ENCODE measurements around the gene SLC39A2.
"Not testable (repeated sequence)": the region's sequence is repeated elsewhere in the genome, so short reads cannot be mapped to it uniquely, and the experiment has no call there.

The SLC39A2 gene

DNA sequence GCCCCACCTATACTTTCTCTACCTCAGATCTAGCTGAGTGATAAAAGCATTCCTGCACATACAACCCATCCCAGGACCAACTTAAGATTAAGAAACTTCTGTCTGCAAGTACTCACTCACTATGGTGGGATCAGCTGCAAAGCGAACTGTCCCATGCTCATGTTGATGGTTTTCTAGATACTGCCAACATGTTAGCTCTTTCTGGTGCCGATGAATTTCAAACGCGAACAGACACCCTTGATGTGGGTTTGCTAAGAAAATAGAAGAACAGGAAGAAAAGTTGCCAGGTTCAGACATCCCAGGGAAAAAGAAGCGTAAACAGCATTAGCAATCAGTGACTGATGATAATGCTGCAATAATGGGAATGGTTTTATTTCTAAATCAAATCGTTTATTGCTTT is 1.5 kb upstream of the SLC39A2 start:
- no peak for DNase-seq

DNA sequence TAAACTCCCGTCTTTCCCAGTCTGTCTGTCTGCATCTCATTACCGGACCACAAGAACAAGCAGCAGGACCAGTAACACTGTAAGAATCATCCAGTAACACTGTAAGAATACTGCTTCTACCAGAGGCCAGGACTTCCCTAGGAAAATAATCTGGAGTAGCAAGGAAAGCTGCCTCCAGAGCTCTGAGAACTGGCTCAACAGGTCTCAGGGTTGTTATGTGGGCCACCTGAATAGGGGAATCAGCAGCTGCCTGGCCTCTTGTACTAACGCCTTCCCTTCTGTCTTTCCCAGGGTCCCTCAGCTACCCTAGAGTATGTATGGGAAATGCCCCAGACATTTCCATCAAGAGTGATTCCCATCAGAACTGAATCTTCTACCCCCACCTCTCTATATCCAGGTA is 954 bp upstream of the SLC39A2 start:
- DNase-seq: no peak

DNA sequence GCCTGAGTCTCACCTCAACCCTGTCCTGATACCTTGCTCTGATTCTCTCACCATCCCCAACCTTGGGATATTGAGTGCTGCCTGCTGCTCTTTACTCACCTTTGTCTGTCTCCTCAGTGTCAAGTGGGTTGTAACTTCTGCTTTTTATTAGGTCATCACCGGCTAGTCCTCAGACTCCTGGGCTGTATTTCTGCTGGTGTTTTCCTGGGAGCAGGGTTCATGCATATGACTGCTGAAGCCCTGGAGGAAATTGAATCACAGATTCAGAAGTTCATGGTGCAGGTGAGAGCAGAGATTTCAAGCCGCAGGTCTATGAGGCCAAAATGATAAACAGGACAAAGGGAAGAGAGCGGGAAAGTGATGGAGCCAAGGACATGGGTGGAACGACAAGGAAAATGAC is 498 bp downstream of the SLC39A2 start:
- DNase-seq: no peak

DNA sequence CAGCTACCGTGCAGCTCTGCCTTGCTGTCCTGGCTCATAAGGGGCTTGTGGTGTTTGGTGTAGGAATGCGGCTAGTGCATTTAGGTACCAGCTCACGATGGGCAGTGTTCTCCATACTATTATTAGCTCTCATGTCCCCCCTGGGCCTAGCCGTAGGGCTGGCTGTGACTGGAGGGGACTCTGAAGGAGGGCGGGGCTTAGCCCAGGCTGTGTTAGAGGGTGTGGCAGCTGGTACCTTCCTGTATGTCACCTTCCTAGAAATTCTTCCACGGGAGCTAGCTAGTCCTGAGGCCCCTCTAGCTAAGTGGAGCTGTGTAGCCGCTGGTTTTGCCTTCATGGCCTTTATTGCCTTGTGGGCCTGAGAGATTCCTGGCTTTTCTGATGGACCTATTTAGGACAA is 2.1 kb downstream of the SLC39A2 start:
- DNase-seq: no peak

DNA sequence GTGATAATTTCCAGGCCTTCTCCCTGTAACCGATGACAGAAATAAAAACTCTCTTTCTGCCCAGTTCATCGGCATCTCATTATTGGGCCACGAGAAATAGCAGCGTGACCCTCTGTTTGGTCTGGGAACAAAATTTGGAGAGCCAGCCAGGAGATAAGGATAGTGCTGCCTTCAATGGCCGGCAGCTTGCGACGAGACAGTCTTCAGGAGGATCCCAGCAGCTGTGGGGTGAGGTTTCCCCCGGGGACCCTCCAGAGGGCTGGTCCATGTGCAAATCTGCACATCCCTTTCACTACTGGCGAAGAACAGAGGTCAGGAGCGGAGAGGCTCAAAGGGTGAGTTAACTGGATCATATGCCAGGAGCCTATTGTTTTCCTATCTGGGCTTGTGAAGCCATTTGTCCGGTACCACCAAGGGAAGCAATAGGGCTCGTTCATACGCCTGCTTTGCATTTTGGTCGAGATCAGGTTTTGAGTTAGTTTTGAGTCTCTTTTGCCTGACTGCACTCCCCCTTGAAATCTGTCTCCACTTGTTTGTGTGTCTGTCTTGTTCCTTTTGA is 4.8 kb downstream of the SLC39A2 start:
- no peak for DNase-seq

DNA sequence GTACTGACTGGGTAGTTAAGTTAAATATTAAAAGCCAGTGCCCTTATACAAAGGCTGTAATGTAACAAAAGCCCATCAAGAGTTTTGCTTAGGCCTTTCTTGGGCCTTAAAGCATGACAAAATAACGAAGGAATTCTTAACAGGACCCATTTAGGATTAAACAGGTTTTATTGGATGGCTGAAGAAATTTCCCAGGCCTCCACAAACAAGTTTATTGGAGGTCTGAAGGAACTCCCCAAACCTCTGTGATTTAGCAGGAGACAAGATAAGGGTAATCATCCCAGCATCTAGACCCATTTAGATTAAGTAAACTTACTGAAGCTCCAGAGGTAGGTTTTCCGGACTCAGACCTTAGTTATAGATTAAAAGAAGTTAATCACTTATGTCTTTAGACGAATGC is 10.6 kb downstream of the SLC39A2 start:
- not testable (repeated sequence) for DNase-seq

DNA sequence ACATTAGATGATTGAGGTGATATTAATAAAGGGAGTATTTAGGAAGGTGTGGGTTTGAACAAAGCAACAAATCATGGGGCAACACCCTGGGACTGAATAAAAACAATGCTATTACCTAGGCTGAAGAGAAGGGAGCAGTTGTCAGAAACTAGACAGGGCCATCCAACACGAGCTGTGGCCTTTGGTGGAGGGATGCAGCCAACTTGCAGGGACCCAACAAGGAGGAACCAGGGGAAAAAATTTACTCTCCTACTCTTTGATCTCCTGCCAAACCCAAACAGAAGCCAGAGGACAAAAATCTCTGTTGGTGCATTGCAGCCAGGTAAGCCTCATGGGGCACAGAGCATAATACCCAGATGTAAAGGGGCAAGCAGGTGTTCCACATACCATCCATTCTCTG is 12.0 kb downstream of the SLC39A2 start:
- no peak for DNase-seq

DNA sequence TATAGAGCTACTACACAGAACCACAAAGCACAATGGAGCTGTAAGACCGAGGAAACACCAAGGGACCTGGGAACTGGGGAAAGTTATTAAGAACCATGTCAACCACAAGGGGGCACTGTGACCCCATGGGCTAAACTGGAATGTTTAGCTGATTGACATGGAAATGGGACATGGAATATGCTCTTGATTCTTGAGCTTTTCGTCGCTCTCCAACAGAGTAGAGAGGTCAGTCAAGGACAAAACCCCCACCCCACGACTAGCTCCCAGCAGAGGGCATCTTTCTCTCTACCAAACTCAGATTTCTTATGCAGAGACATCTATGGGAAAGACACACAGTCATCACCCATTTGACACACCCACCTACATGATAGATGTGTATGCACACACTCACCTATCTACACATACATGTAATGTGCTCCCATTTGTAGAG is 15.7 kb downstream of the SLC39A2 start:
- DNase-seq: peak; percentile 73

DNA sequence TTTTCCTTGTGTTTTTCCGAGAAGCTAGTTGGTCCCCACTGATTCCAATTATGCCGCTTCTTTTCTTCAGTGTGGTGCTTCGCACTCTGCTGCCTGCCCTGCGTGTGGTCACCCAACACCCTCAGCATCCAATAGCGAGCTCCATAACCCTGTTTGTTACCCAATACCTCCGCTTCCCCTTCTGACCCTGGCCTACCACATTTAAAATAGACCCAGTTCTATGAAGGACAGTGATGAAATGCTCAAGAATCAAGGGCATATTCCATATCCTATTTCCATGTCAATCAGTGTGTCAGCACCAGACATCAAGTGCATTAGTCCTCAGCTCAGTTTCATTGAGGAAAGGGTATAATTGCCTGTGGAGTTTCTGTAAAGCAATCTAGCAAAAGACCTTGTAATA is 16.2 kb downstream of the SLC39A2 start:
- no peak for DNase-seq

DNA sequence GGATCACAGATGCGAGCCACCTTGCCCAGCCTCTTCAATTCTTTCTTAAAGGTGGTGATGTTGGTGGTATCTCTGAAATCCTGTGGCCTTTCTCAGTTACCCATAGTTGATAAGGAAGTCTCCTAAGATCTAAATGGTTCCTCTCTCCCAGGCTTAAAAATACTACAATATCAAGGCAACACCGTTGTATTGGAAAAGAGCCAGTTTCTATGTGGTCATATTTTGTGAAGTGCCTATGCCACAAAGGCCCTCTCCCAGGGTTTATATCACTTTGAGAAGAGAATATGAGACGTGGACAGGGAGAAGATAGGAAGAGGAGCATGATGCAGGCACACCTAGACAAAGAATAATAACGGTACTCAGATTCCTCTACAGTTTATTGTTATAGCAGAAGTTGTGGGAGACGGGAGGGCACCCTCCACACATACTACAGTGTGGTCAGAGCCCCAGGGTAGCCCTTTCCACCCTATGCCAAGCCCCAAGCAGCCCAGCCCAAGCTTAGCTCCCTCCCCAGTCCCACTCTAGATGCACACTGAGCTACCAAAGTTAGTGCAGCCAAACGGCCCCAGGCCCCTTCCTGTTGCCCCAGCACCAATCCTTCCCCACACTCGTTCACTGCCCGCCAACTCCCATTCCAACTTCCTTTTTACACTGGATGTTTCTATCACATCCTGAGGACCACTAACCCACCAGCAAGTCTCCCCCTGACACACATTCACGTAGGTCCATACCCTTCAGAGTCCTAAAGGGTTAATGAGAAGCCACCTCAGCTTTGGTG is 17.5 kb downstream of the SLC39A2 start:
- DNase-seq: no peak

DNA sequence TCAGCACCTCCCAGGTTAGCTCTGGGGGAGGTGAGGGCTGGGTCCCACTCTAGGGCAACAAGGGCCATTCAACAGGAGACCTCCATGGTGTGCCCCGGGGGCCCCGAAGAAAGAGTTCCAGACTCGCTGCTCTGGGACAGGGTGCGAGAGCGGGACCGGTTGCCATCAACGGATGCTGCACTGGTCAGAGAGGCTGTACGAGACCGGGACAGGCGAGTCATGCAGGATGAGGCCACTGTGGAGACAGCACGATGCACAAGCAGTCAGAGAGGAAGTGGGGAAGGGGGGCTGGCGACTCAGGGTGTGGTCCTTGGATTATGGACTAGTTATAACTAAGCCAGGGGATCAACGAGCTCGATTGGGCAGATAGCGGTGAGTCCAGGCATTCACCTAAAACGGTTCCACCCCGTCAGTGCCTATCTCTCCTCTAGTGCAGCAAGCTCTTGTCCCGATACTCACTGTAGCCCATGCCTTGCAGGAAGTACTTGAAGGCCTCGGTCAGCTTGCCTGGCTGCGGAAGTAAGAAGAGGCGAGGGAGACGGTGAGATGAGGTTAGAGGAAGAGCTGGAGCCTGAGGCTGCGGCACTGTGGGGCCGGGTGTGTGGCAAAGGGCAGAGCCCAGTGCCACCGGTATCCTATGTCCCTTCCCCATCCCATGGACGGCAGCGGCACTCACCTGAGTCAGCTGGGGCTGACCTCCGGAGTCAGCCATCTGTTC is 18.6 kb downstream of the SLC39A2 start:
- DNase-seq: no peak

DNA sequence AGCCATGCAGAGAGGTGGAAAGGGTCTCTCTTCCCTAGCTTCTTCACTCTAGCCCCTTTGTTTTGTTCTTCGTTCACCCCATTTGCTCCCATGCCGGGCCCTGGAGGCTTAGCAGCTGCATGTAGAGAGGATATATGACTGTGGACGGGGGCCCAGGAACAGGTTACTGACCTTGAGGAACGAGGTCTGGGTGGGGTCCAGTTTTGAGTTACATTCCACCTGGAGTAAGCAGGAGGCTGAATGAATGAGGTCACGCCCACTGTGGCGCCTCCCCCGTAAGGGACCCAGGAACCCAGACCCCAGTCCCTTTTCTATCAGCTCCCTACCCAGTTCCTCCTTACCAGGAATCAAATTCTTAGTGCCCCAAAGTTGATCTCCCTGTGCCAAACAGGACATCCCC is 19.2 kb downstream of the SLC39A2 start:
- DNase-seq: no peak

DNA sequence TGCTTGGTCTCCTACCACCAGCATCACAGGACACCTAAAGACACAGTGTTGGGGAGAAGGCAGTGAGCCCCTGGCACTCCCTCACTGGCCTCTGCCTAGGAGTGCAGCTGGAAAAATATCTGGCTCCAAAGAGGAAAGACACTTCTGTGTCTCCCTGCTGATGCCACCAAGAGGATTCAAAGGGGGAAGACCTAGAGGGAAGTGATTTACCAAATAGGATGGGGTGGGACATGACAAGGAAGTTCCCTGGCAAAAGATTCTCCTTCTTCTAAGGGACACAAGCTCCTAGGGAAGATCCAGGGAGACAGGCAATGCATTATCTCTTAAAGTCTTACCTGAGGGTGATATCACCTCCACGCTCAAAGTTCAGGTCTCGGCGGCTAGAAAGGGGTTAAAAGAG is 19.7 kb downstream of the SLC39A2 start:
- DNase-seq: no peak

DNA sequence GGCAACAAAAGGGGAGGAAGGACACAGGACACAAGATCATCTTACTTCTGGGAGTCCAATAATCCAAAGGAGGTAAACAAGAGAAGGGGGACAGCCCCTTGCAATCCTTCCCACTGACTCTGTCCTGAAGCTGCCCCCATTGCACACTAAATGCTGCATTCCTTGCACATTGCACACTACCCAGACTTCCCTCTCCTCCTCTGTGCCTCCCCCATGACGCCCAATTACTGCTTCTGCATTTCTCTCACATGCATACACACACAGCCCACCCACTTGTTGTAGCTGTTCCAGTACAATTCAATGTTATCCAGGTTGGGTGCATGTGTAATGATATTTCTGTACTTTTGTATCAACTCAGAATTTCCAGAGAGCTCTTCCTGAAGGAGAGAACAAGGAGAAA is 20.3 kb downstream of the SLC39A2 start:
- no peak for DNase-seq

DNA sequence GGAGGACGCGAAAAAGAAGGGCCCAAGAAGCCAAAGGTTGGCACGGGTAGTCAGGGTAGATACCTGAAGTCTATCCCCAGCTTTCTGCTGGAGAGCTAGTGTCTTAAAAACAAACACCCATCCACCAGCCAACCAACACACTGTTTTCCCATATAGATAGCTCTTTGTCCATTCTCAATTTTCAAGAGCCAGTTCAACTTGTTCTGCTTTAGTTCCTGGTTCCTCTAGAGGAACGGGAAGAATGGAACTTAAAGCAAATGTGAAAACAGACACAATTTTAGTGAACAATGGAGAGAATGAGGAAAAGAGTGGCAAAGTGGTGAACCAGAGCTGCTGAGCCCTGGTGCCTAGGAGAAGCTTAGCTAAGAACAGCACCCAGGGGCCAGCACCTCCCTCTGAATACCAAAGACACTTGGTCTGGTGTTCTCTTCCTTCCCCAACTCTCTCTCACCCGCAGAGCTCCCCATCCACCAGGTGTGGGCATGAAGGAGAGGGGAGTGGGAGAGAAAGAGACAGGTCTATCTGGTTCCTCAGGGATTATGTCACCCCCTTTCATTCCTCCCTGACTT is 22.0 kb downstream of the SLC39A2 start:
- DNase-seq: no peak

DNA sequence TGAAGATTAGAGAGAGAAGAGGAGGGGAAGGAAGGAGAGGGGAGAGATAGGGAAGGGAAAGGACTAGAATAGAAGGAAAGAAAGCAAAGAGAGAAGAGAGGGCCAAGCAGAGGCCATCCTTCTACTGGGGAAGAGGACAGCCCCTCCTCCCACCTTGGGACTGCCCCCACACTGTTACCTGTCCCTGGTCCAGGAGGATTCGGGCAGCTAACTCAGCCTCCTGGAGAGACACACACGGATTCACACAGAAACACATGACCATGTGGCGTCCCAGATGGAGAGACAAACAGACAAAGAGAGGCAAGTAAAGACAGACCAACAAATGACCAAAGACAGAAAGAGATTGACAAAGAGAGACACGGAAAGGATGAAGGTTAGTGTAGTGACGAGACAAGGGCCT is 23.6 kb downstream of the SLC39A2 start:
- DNase-seq: no peak

DNA sequence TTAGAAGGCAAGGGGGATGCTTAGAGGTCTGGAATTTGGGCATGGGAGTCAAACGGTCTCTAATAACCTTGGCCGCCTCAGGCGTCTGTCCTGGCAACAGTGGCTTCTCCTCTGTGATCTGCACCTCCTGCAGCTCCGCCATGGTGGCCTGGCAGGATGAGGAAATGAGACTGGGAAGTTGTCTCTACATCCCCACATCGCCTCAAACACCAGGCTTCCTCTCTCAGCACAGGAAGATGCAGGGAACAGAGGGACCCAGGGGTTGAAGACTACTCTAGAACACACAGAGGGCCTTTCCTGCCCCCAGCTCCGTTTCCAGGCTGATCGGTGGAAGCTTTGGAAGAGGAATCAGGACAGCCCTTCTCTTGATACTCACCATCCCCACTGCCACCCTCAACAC is 24.1 kb downstream of the SLC39A2 start:
- DNase-seq: no peak

DNA sequence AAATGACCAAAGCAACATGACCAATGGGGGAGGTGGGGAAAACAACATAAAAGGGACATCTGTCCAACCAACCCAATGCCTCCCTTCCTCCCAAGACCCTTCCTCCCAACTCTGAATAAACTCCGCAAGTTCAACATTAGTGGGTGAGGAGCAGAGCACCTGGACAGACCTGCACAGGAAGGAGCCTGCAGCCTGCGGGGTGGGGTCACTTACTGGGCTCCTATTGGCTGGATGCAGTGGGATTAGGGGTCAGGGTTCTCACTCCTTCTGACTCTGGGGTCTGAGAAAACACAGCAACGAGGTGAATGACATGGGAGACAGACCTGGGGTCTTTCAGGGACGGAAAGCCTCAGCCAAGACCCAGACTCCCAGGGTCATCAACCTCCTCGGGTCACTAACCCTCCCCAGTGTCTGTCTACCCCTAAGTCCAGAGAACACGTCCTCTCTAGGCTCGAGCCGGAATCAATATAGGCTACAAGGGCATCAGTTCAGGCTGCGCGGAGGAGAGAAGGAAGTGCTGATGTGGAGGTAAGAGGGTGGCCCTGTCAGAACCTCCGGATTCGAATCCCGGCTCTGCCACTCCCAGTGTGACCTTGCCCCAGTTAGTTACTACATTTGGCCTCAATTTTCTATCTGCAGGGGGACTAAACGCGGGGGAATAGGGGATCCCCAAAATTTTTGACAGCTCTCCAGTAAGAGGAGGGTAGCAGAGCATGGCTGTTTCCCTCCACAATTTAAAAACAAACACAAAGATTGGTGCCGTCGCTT is 24.9 kb downstream of the SLC39A2 start:
- no peak for DNase-seq

DNA sequence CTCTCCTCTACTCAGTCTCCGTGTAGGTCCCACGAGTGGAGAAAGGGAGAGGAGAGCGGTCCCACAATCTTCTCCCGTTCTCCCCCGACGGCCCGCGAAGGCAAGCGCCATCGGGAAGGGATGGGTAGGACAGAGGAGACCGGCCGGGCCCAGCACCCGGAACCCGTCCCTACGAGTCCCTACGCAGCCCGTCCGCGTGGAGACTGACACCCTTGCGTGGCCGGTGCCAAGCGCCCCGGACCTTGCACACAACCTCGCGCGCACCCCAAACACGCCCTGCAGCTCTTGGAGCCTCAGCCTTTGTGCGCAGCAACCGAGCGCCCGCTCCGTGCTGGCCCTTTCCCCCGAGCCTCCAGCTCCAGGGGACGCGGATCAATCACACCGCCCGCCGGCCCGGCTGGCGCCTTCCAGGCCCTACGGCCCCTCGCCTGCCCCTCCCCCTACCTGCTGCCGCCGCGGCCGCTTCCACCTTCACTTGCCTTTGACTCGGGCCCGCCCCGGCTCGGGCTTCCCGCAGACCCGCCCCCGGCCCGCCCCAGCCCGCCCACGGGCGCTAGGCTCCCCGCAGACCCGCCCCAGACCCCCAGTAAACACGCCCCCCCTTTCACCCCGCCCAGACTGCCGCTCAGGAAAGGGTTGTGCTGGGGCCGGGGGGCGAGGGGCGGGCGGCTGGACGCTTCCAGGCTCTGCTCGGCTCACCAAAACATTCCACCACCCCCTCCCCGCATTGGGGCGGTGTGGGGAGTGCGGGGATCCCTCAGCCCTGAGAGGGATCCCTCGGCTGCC is 25.7 kb downstream of the SLC39A2 start, which contains the start of gene NDRG2:
Gene NDRG2, minus strand, starts transcription at position 477 of the 786 bp plus-strand sequence. CDS start 1,746 bp downstream, outside the sequence.
- DNase-seq: peak; percentile 65

DNA sequence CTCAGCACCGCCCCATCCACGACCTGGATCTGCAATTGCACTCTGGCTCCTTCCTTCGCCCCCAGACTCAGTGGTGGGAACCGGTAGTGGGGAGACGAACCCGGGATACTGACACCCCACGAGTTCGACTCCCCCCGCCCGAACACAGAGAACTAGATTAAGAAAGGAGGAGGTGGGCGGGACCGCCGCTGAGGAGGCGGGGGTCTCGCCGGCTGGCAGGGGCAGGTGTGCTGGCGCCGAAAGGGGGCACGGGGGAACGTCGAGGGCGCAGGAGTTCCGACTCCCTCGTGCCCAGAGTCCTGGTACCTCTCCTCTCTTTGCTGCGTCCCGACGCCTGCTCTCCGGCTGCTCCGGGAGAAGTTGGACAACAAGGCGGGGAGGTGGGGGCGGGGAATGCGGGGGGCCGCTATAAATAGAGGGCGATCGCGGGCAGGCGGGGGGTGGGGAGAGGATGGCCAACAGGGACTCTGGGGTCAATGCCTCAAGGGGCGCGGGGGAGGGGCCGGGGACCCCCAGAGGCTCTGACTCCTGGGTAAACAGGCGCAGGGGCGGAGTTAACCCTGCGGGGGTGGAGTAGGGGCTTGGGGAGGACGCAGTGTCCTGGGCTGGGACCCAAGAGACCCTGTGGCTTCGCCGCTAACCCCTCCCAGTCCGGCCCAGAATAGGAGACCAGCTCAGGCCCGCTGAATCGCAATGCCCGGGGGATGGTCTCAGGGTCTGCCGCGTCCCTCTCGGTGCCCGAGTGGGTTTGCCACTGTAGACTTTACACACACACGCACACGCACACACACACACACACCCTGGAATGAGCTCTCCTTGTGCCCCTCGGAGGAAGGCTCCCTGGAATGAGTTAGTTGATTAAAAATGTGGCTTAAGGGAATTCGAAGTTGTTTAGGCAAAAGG is 26.5 kb downstream of the SLC39A2 start:
- DNase-seq: no peak

Data from NCI-H146 (cell line).